Astrocyte (in vitro differentiated cells and primary cell): ENCODE results near the gene FAM20B. TPM values are rescaled to one million over a fixed set of nuclear protein-coding genes. Genes with fewer than 3 reads are reported as not detected.

Experiments
- DNase-seq: peaks from one replicate; pipeline ENCODE4 v3.0.0-alpha.2; 2010; ENCODE audit warnings: low read depth
- FAIRE-seq: peaks from 2 replicates; lab custom pipeline; 2011; peaks lifted over from hg19 to GRCh38; lab: Jason Lieb, UNC
- H2AFZ ChIP-seq: 2 replicates; pipeline ENCODE4 v1.6.0; 2012; ENCODE audit warnings: low read depth, low read length, inconsistent platforms
- H3K27ac ChIP-seq: 2 replicates; pipeline ENCODE4 v1.5.1; 2011; ENCODE audit warnings: low read depth, low read length, inconsistent platforms
- H3K27me3 ChIP-seq: 2 replicates; pipeline ENCODE4 v1.6.0; 2011; ENCODE audit warnings: low read length, inconsistent platforms; ENCODE audit not compliant: insufficient read depth
- H3K36me3 ChIP-seq: 2 replicates; pipeline ENCODE4 v1.5.1; 2011; ENCODE audit warnings: low read length, inconsistent platforms; ENCODE audit not compliant: insufficient read depth
- H3K4me1 ChIP-seq: 2 replicates; pipeline ENCODE4 v1.5.1; 2011; ENCODE audit warnings: low read length, inconsistent platforms; ENCODE audit not compliant: insufficient read depth
- H3K4me2 ChIP-seq: 2 replicates; pipeline ENCODE4 v1.6.0; 2012; ENCODE audit warnings: low read length, inconsistent platforms
- H3K4me3 ChIP-seq: 2 replicates; pipeline ENCODE4 v1.5.1; 2011; ENCODE audit warnings: low read depth, mild to moderate bottlenecking, low read length, inconsistent platforms; ENCODE audit not compliant: insufficient read depth
- H3K79me2 ChIP-seq: 2 replicates; pipeline ENCODE4 v1.6.0; 2012; ENCODE audit warnings: mild to moderate bottlenecking, low read length, inconsistent platforms; ENCODE audit not compliant: insufficient read depth
- H3K9ac ChIP-seq: 2 replicates; pipeline ENCODE4 v1.6.0; 2012; ENCODE audit warnings: mild to moderate bottlenecking, low read length, inconsistent platforms
- H3K9me3 ChIP-seq: 2 replicates; pipeline ENCODE4 v1.5.1; 2012; ENCODE audit warnings: low read depth, mild to moderate bottlenecking, low read length, inconsistent platforms; ENCODE audit not compliant: insufficient read depth
- H4K20me1 ChIP-seq: 2 replicates; pipeline ENCODE4 v1.6.0; 2012; ENCODE audit warnings: low read length, inconsistent platforms; ENCODE audit not compliant: insufficient read depth
- H3K27ac Mint-ChIP-seq: one replicate; pipeline ENCODE4 v1.8.0; 2021; ENCODE audit warnings: mild to moderate bottlenecking, mixed read lengths; ENCODE audit not compliant: unreplicated experiment
- H3K27me3 Mint-ChIP-seq: one replicate; pipeline ENCODE4 v1.8.0; 2021; ENCODE audit warnings: low read depth, mixed read lengths; ENCODE audit not compliant: unreplicated experiment
- H3K36me3 Mint-ChIP-seq: one replicate; pipeline ENCODE4 v1.8.0; 2021; ENCODE audit warnings: low read depth, mixed read lengths; ENCODE audit not compliant: unreplicated experiment
- H3K4me1 Mint-ChIP-seq: one replicate; pipeline ENCODE4 v1.8.0; 2021; ENCODE audit warnings: low read depth, mixed read lengths; ENCODE audit not compliant: unreplicated experiment
- H3K4me3 Mint-ChIP-seq: one replicate; pipeline ENCODE4 v1.8.0; 2021; ENCODE audit warnings: mild to moderate bottlenecking, moderate library complexity, mixed read lengths; ENCODE audit not compliant: unreplicated experiment
- H3K9me3 Mint-ChIP-seq: one replicate; pipeline ENCODE4 v1.8.0; 2021; ENCODE audit warnings: mild to moderate bottlenecking, mixed read lengths; ENCODE audit not compliant: unreplicated experiment
- CTCF ChIP-seq: IDR thresholded peaks from 2 replicates; pipeline ENCODE4 v1.5.1; 2011; ENCODE audit warnings: low read depth, mild to moderate bottlenecking, inconsistent platforms, low read length, moderate library complexity; ENCODE audit not compliant: insufficient read depth
- EZH2 ChIP-seq: IDR thresholded peaks from 2 replicates; pipeline ENCODE4 v1.6.1; 2012; ENCODE audit warnings: mild to moderate bottlenecking, low read length, inconsistent platforms; ENCODE audit not compliant: insufficient read depth
- total RNA-seq: library from RNA; stranded (reverse); gene quantifications from 2 replicates; pipeline ENCODE4 v1.2.1, GENCODE V29; 2021

The FAM20B gene
- total RNA-seq, 1 donor from 2014 or later, result 34.0 TPM

- Mint-ChIP-seq H3K36me3 (peaks cover 28% of the 10 kb centered on the region), H3K4me1 (peaks cover 6% of the 10 kb centered on the region), H3K27ac (peak overlapping the region; percentile 18), H3K27me3 (no peaks in the 10 kb centered on the region), H3K4me3 (no peak overlapping the region), H3K9me3 (no peaks in the 10 kb centered on the region)
- TF ChIP-seq CTCF (no peak), EZH2 (no peak)
- Histone ChIP-seq H3K4me3 (no peak overlapping the region), H3K27ac (no peak overlapping the region), H3K36me3 (peaks cover 68% of the 10 kb centered on the region), H2AFZ (no peak overlapping the region), H3K9ac (no peak overlapping the region), H3K27me3 (no peaks in the 10 kb centered on the region), H3K79me2 (peaks cover 64% of the 10 kb centered on the region), H3K4me2 (no peak overlapping the region), H4K20me1 (peaks cover 75% of the 10 kb centered on the region), H3K4me1 (peaks cover 10% of the 10 kb centered on the region), H3K9me3 (no peaks in the 10 kb centered on the region)
- FAIRE-seq (no peak), DNase-seq (no peak)
Measured at GRCh38 chr1:179107706-179108629, 82.3 kb downstream of the FAM20B start.

GRCh38 chr1:179108644-179109043, 83.0 kb downstream of the FAM20B start:
- H3K9ac ChIP-seq, result no peak overlapping the region
- peaks cover 10% of the 10 kb centered on the region for H3K4me1 ChIP-seq
- Mint-ChIP-seq H3K4me3 (no peak overlapping the region), H3K27me3 (no peaks in the 10 kb centered on the region), H3K4me1 (peaks cover 6% of the 10 kb centered on the region), H3K36me3 (peaks cover 30% of the 10 kb centered on the region), H3K9me3 (no peaks in the 10 kb centered on the region), H3K27ac (no peak overlapping the region)
- H3K27ac ChIP-seq, result no peak overlapping the region
- H3K36me3 ChIP-seq, result peaks cover 67% of the 10 kb centered on the region
- FAIRE-seq, result no peak
- peaks cover 65% of the 10 kb centered on the region for H3K79me2 ChIP-seq
- TF ChIP-seq EZH2 (no peak), CTCF (no peak)
- no peaks in the 10 kb centered on the region for H3K27me3 ChIP-seq
- H2AFZ ChIP-seq, result no peak overlapping the region
- H4K20me1 ChIP-seq, result peaks cover 73% of the 10 kb centered on the region
- DNase-seq, result no peak
- H3K4me2 ChIP-seq, result no peak overlapping the region
- no peaks in the 10 kb centered on the region for H3K9me3 ChIP-seq
- H3K4me3 ChIP-seq, result no peak overlapping the region

GRCh38 chr1:179115181-179115580, 89.5 kb downstream of the FAM20B start:
- Histone ChIP-seq H2AFZ (no peak overlapping the region), H3K36me3 (peaks cover 71% of the 10 kb centered on the region), H3K9ac (no peak overlapping the region), H3K4me2 (no peak overlapping the region), H3K27ac (no peak overlapping the region), H4K20me1 (peaks cover 64% of the 10 kb centered on the region), H3K9me3 (no peaks in the 10 kb centered on the region), H3K79me2 (peaks cover 58% of the 10 kb centered on the region), H3K4me1 (no peaks in the 10 kb centered on the region), H3K27me3 (no peaks in the 10 kb centered on the region), H3K4me3 (no peak overlapping the region)
- Mint-ChIP-seq H3K27ac (no peak overlapping the region), H3K36me3 (peaks cover 18% of the 10 kb centered on the region), H3K4me1 (peaks cover 3% of the 10 kb centered on the region), H3K27me3 (no peaks in the 10 kb centered on the region), H3K9me3 (no peaks in the 10 kb centered on the region), H3K4me3 (no peak overlapping the region)
- TF ChIP-seq CTCF (no peak), EZH2 (no peak)
- no peak for FAIRE-seq
- DNase-seq, result no peak
